Fibroblast of peridontal ligament (primary cell): ENCODE measurements around the gene RHOV.

Experiments used
- DNase-seq: peaks from one replicate; pipeline ENCODE4 v3.0.0-alpha.2; 2010; ENCODE audit errors: extremely low read depth

RHOV gene

GRCh38 chr15:40873694-40874561 is at the start of gene RHOV:
TSS of gene RHOV (minus strand) at chr15:40874234. CDS start at chr15:40874139, 95 bp downstream.
- DNase-seq = no peak

- DNase-seq = no peak
Measured at GRCh38 chr15:40923551-40923950, 49.5 kb upstream of the RHOV start.

GRCh38 chr15:40922608-40923005 is 48.6 kb upstream of the RHOV start:
- no peak for DNase-seq

GRCh38 chr15:40921949-40922607 is 48.0 kb upstream of the RHOV start:
- no peak for DNase-seq

- no peak for DNase-seq
Measured at GRCh38 chr15:40918799-40919392, 44.9 kb upstream of the RHOV start.

- no peak for DNase-seq
Measured at GRCh38 chr15:40918146-40918798, 44.2 kb upstream of the RHOV start.

- no peak for DNase-seq
Measured at GRCh38 chr15:40917585-40917984, 43.6 kb upstream of the RHOV start.

- DNase-seq = no peak
Measured at GRCh38 chr15:40915679-40916078, 41.6 kb upstream of the RHOV start.

- DNase-seq = no peak
Measured at GRCh38 chr15:40915116-40915661, 41.2 kb upstream of the RHOV start.

- DNase-seq = no peak
Measured at GRCh38 chr15:40914486-40914885, 40.5 kb upstream of the RHOV start.

- DNase-seq = no peak
Measured at GRCh38 chr15:40914013-40914412, 40.0 kb upstream of the RHOV start.

- no peak for DNase-seq
Measured at GRCh38 chr15:40912478-40912877, 38.4 kb upstream of the RHOV start.

- DNase-seq = no peak
Measured at GRCh38 chr15:40911693-40912092, 37.7 kb upstream of the RHOV start.

- no peak for DNase-seq
Measured at GRCh38 chr15:40911141-40911540, 37.1 kb upstream of the RHOV start.

- peak; percentile 79 for DNase-seq
Measured at GRCh38 chr15:40909662-40910630, 35.9 kb upstream of the RHOV start.

GRCh38 chr15:40908095-40908494 is 34.1 kb upstream of the RHOV start:
- DNase-seq = no peak

- DNase-seq = no peak
Measured at GRCh38 chr15:40906991-40907802, 33.2 kb upstream of the RHOV start.

- DNase-seq = peak; percentile 97
Measured at GRCh38 chr15:40906091-40906990, 32.3 kb upstream of the RHOV start.
